ENCODE measurements around the gene GJB2.

DNA sequence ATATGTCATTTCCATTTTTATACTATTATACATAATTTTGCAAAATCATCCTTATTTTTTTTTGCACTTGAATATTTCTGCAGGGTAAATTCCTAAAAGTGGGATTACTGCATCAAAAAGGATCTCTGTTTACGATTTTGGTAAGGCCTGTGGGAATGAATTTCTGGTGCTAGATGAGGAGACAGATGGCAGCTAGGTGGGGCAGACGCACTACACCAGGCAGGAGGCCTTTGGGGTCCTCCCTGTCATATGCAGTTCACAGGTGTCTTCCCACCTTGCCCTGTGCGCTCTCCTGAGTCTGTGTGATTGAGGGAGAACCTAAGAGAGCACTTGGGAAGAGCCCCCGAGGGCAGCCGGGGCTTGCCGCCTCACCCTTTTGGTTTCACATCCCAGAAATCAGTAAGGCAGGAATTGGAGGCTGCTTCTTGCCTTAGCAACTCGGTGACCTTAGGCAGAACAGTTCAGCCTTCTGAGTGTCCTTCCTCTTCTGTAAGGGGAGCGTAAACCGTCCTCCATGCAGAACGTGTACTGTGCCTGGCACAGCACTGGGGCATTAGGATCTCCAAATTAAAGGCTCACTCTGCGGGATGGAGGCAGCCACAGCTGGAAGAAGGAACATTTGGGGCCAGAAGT is 13.4 kb upstream of the GJB2 start:
- TF ChIP-seq EZH2 (IDR thresholded peaks at IDR 0.05; ENCODE audit: low read length, unreplicated experiment): no peak
- TF ChIP-seq, protein P1, sequence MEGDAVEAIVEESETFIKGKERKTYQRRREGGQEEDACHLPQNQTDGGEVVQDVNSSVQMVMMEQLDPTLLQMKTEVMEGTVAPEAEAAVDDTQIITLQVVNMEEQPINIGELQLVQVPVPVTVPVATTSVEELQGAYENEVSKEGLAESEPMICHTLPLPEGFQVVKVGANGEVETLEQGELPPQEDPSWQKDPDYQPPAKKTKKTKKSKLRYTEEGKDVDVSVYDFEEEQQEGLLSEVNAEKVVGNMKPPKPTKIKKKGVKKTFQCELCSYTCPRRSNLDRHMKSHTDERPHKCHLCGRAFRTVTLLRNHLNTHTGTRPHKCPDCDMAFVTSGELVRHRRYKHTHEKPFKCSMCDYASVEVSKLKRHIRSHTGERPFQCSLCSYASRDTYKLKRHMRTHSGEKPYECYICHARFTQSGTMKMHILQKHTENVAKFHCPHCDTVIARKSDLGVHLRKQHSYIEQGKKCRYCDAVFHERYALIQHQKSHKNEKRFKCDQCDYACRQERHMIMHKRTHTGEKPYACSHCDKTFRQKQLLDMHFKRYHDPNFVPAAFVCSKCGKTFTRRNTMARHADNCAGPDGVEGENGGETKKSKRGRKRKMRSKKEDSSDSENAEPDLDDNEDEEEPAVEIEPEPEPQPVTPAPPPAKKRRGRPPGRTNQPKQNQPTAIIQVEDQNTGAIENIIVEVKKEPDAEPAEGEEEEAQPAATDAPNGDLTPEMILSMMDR (conservative IDR thresholded peaks at IDR 0.05; ENCODE audit: low read depth, low read length): no peak

All from PC-3 (cell line).